GM23338 (cell line): ENCODE results near the gene TRAF3IP1. TPM values are rescaled to one million over a fixed set of nuclear protein-coding genes. Genes with fewer than 3 reads are reported as not detected.

Experiments used
- ATAC-seq: fragments of 200-7000 bp; cut with Tn5 transposase; 3 replicates; pipeline ENCODE4 v1.9.1; 2020
- DNase-seq: peaks from one replicate; pipeline ENCODE4 v3.0.0-alpha.2; 2015; ENCODE audit warnings: low spot score
- H2AFZ ChIP-seq: fragments of 200-600 bp; sonication (generic); 2 replicates; pipeline ENCODE4 v1.8.0; 2016; ENCODE audit warnings: antibody characterized with exemption, mild to moderate bottlenecking, moderate library complexity
- H3F3A ChIP-seq: fragments of 200-600 bp; sonication (generic); replicated peaks from 2 replicates; pipeline ENCODE4 v1.8.0; 2017; ENCODE audit warnings: antibody characterized with exemption, mixed run types, low read depth
- H3K27ac ChIP-seq: fragments of 200-600 bp; sonication (generic); 2 replicates; pipeline ENCODE4 v1.6.1; 2016; ENCODE audit warnings: low read depth
- H3K27me3 ChIP-seq: fragments of 200-600 bp; sonication (generic); 2 replicates; pipeline ENCODE4 v1.8.0; 2016; ENCODE audit warnings: mild to moderate bottlenecking, mixed run types, moderate library complexity; ENCODE audit not compliant: insufficient read depth
- H3K36me3 ChIP-seq: fragments of 200-600 bp; sonication (generic); 2 replicates; pipeline ENCODE4 v1.8.0; 2016; ENCODE audit warnings: mild to moderate bottlenecking; ENCODE audit not compliant: insufficient read depth
- H3K4me1 ChIP-seq: fragments of 200-600 bp; sonication (generic); 2 replicates; pipeline ENCODE4 v1.8.0; 2016; ENCODE audit warnings: mild to moderate bottlenecking, moderate library complexity; ENCODE audit not compliant: insufficient read depth
- H3K4me2 ChIP-seq: fragments of 200-600 bp; sonication (generic); 2 replicates; pipeline ENCODE4 v1.7.1; 2017; ENCODE audit warnings: mixed run types
- H3K4me3 ChIP-seq: fragments of 200-600 bp; sonication (generic); 2 replicates; pipeline ENCODE4 v1.6.1; 2016; ENCODE audit warnings: mixed run types
- H3K79me2 ChIP-seq: fragments of 200-600 bp; sonication (generic); replicated peaks from 2 replicates; pipeline ENCODE4 v1.8.0; 2017; ENCODE audit warnings: mild to moderate bottlenecking; ENCODE audit not compliant: insufficient read depth
- H3K9me2 ChIP-seq: fragments of 200-600 bp; sonication (generic); 2 replicates; pipeline ENCODE4 v1.8.0; 2017; ENCODE audit not compliant: insufficient read depth
- H4K20me1 ChIP-seq: fragments of 200-600 bp; sonication (generic); replicated peaks from 2 replicates; pipeline ENCODE4 v1.8.0; 2017; ENCODE audit warnings: mild to moderate bottlenecking; ENCODE audit not compliant: insufficient read depth
- H3K27ac Mint-ChIP-seq: 2 replicates; pipeline ENCODE4 v1.8.0; 2020; ENCODE audit warnings: inconsistent platforms, mild to moderate bottlenecking, moderate library complexity, mixed read lengths
- H3K27me3 Mint-ChIP-seq: 3 replicates; pipeline ENCODE4 v1.8.0; 2022; ENCODE audit warnings: low read depth, mild to moderate bottlenecking, moderate library complexity, mixed read lengths, inconsistent platforms; ENCODE audit not compliant: insufficient read depth, poor library complexity
- H3K36me3 Mint-ChIP-seq: 3 replicates; pipeline ENCODE4 v1.8.0; 2021; ENCODE audit warnings: low read depth, mild to moderate bottlenecking, inconsistent platforms, moderate library complexity, mixed read lengths
- H3K4me1 Mint-ChIP-seq: 3 replicates; pipeline ENCODE4 v1.8.0; 2020; ENCODE audit warnings: mild to moderate bottlenecking, inconsistent platforms, mixed read lengths
- H3K4me3 Mint-ChIP-seq: 3 replicates; pipeline ENCODE4 v1.8.0; 2021; ENCODE audit warnings: moderate library complexity, mild to moderate bottlenecking, inconsistent platforms, mixed read lengths
- H3K9me3 Mint-ChIP-seq: 3 replicates; pipeline ENCODE4 v1.8.0; 2020; ENCODE audit warnings: moderate library complexity, mild to moderate bottlenecking, inconsistent platforms, mixed read lengths
- CTCF ChIP-seq, 2 experiments: fragments of 200-600 bp in 1 of 2; sonication (generic) in 1 of 2; conservative IDR thresholded peaks; 2 replicates each; pipeline versions ENCODE4 v1.5.1 to v1.6.1; 2016 to 2017; ENCODE audit warnings: antibody characterized with exemption in 2 of 2, low read depth in 2 of 2, mild to moderate bottlenecking in 2 of 2, moderate library complexity in 1 of 2
- ETS1 ChIP-seq: IDR thresholded peaks from 2 replicates; pipeline ENCODE4 v1.6.1; 2016; ENCODE audit warnings: antibody characterized with exemption
- EZH2 ChIP-seq: fragments of 200-600 bp; sonication (generic); IDR thresholded peaks from one replicate; pipeline ENCODE4 v1.8.0; 2017; ENCODE audit warnings: antibody characterized with exemption, mild to moderate bottlenecking, low read depth; ENCODE audit not compliant: unreplicated experiment
- EZH2phosphoT487 ChIP-seq: fragments of 200-600 bp; sonication (generic); IDR thresholded peaks from one replicate; pipeline ENCODE4 v1.8.1; 2018; ENCODE audit warnings: antibody characterized with exemption; ENCODE audit not compliant: unreplicated experiment
- JUNB ChIP-seq: IDR thresholded peaks from one replicate; pipeline ENCODE4 v1.6.1; 2016; ENCODE audit warnings: antibody characterized with exemption; ENCODE audit not compliant: unreplicated experiment
- NANOG ChIP-seq: IDR thresholded peaks from 2 replicates; pipeline ENCODE4 v1.6.1; 2016; ENCODE audit warnings: antibody characterized with exemption, borderline replicate concordance
- POLR2AphosphoS5 ChIP-seq: IDR thresholded peaks from 2 replicates; pipeline ENCODE4 v1.6.1; 2016; ENCODE audit warnings: antibody characterized with exemption, low read depth
- ZNF462 ChIP-seq: fragments of 250-450 bp; sonication (Bioruptor Pico); IDR thresholded peaks from 2 replicates; pipeline ENCODE4 v1.5.0; 2020; ENCODE audit warnings: mild to moderate bottlenecking, moderate library complexity
- polyA plus RNA-seq: library from polyadenylated mRNA; unstranded; fragments of >200 nt; fragmentation: Nextera tagmentation; extraction: Ambion mirVana; gene quantifications from 2 replicates; pipeline ENCODE4 v1.2.1, GENCODE V29; 2016
- total RNA-seq: library from RNA; depleted of rRNA; stranded (reverse); fragments of >200 nt; shearing (Covaris generic); gene quantifications from 2 replicates; pipeline ENCODE4 v1.2.3, GENCODE V29; 2014
- TF ChIP-seq, protein P1 (sequence below): IDR thresholded peaks from one replicate; pipeline ENCODE4 v1.6.1; 2018; ENCODE audit warnings: antibody characterized with exemption; ENCODE audit not compliant: unreplicated experiment

TRAF3IP1 gene
- total and polyA plus RNA-seq, 2 experiments from 2014 or later, result 12.5 to 20.7 TPM

DNA sequence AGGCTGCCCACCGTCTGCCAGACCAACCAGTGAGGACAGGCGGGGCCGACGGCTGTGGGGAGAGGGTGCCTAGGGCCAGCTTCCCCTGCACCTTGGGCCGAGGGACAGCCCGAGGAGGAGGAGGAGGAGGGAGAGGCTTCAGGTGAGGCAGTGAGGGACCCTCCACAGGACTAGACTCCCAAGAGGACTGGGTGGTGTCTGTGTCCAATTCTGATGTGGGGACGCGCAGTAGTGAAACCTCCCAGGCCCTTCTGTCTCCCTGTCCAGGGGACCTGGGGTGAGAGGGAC lies 86.6 kb downstream of the TRAF3IP1 start (continued):
- TF ChIP-seq ZNF462, result no peak

DNA sequence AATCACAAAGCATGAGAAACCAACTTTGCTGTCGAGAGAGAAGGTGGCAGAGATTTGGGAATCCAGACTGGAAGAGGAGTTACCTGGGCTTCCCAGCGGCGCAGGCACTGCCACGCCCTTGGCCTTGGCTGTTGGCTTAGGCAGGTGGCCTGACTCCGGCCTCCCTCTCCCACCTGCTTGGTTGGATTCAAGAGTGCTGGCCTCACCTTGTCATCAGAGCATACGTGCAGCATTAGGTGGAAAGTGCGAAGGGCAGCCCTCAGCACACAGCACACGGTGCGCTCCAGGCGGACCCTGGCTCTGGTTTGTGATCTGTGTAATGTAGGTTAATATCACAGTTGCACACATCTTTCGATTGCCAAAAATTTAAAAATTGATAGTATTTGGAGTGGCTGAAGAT lies 87.2 kb downstream of the TRAF3IP1 start:
- ATAC-seq, result no peak
- no peaks in the 10 kb centered on the region for H3K79me2 ChIP-seq
- no peaks in the 10 kb centered on the region for H4K20me1 ChIP-seq
- Mint-ChIP-seq H3K9me3 (no peaks in the 10 kb centered on the region), H3K4me3 (no peak overlapping the region), H3K27ac (no peak overlapping the region), H3K27me3 (peaks cover 4% of the 10 kb centered on the region), H3K4me1 (peaks cover 15% of the 10 kb centered on the region; the same call in 2 of the 3 replicates), H3K36me3 (no peaks in the 10 kb centered on the region)
- no peaks in the 10 kb centered on the region for H3F3A ChIP-seq
- H3K4me2 ChIP-seq, result no peak overlapping the region
- H3K4me3 ChIP-seq, result no peak overlapping the region
- H3K27ac ChIP-seq, result no peak overlapping the region
- no peaks in the 10 kb centered on the region for H3K27me3 ChIP-seq
- H3K4me1 ChIP-seq, result no peaks in the 10 kb centered on the region
- H3K36me3 ChIP-seq, result no peaks in the 10 kb centered on the region
- no peak for DNase-seq
- no peaks in the 10 kb centered on the region for H3K9me2 ChIP-seq
- H2AFZ ChIP-seq, result no peak overlapping the region
- no peak for TF ChIP-seq EZH2
- TF ChIP-seq ETS1, result no peak
- no peak for TF ChIP-seq CTCF (conservative IDR thresholded peaks at IDR 0.05; ENCODE audit: low read depth in 2 of 2)
- TF ChIP-seq JUNB, result no peak
- TF ChIP-seq, protein P1, sequence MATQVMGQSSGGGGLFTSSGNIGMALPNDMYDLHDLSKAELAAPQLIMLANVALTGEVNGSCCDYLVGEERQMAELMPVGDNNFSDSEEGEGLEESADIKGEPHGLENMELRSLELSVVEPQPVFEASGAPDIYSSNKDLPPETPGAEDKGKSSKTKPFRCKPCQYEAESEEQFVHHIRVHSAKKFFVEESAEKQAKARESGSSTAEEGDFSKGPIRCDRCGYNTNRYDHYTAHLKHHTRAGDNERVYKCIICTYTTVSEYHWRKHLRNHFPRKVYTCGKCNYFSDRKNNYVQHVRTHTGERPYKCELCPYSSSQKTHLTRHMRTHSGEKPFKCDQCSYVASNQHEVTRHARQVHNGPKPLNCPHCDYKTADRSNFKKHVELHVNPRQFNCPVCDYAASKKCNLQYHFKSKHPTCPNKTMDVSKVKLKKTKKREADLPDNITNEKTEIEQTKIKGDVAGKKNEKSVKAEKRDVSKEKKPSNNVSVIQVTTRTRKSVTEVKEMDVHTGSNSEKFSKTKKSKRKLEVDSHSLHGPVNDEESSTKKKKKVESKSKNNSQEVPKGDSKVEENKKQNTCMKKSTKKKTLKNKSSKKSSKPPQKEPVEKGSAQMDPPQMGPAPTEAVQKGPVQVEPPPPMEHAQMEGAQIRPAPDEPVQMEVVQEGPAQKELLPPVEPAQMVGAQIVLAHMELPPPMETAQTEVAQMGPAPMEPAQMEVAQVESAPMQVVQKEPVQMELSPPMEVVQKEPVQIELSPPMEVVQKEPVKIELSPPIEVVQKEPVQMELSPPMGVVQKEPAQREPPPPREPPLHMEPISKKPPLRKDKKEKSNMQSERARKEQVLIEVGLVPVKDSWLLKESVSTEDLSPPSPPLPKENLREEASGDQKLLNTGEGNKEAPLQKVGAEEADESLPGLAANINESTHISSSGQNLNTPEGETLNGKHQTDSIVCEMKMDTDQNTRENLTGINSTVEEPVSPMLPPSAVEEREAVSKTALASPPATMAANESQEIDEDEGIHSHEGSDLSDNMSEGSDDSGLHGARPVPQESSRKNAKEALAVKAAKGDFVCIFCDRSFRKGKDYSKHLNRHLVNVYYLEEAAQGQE, result no peak
- no peak for TF ChIP-seq POLR2AphosphoS5
- no peak for TF ChIP-seq NANOG
- TF ChIP-seq EZH2phosphoT487, result no peak
